Activated naive CD4-positive, alpha-beta T cell (primary cell): ENCODE results near the gene TTF2.
A peak's percentile ranks its signal among the peaks of the same experiment; 100 is the strongest.
"Not testable (repeated sequence)": the region's sequence is repeated elsewhere in the genome, so short reads cannot be mapped to it uniquely, and the experiment has no call there.

Experiments
- DNase-seq, 4 experiments: peaks; one replicate each; lab custom pipeline; 2025; lab: John Stamatoyannopoulos, UW

Gene TTF2

DNA sequence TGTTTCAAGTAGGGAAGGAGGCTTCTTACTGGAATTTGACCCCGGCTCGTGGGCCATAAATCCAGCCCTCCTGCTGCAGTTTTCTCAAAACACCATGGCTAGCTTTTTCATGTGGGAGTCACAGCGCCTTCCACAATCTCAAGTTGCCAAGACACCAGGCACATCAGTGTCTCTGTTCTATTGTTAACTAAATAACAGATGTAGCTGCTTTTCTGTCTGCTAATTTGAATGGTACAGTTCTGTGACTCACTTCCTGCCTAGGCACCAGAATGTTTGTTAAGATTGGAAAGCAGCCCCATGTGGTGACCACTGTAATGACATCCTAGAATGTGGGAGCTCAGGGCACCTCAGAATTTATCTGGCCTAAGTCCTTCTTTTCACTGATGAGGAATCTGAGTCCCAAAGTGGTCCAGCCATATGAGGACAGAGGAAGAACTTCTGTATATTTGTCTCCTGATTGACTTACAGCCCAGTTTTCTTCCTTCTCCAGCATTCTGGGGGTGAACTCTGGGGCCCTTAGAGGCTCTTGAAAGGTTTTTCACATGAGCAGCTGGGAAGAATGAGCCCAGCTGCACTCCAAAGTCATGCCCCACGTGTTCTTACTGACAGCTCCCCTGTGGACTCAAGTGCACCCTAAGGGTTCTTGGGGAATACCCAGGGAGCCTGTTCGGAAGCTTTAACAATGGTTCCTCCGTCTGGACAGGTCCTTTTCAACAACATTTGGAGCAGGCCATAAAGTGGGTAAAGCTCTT lies 33.9 kb downstream of the TTF2 start:
- DNase-seq = no peak

DNA sequence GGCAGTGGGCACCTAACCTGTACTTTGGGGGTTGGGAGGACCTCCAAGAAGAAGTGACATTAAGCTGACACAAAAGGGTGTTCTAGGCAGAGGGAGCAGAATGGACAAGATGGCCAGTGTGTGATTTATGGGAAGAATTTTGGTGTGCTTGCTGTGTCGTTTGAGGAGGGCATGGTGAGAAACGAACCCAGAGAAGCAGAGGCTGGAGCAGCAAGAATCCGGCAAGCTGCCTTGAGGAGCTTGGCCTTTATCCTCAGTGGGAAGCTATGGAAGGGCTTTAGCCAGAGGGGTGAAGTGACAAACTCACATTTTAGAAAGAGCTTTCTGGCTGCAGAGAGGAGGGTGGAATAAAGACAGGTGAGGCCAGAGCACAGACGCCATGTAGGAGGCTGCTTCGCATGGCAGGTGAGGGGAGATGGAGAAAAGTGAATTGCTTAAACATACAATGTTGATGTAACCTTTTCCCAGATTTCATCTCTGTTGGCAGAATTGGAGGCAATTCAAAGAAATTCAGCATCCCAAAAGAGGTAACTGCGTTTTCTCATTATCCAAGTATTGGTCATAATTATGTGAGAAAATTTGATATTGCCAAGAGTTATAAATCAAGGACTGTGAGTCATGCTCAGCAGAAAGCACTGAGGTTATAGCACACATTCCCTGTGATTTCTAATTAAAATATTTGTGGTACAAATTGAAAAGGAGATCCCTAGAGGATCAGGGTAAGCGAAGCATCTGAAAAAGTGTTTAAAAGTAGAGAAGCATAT lies 34.9 kb downstream of the TTF2 start:
- no peak for DNase-seq

DNA sequence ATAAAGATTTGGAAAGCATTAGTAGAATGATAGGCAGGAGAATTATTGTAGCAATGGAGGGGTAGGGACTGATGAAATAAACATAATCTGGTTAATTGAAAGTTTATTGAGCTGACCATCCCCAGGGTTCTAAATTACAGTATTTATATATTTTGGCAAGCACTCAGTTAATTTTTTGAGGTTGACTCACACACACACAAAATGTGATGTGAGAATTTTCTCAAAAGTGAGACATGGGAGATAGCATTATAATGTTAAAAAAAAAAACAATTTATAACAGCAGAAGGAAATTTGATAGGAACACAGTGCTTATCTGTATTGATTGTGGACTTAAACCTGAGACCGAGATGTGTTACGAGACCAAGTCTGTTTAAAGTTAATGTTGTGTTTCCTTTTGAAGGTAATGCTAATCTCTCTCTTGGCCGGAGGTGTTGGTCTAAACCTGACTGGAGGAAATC lies 36.9 kb downstream of the TTF2 start:
- DNase-seq = no peak

DNA sequence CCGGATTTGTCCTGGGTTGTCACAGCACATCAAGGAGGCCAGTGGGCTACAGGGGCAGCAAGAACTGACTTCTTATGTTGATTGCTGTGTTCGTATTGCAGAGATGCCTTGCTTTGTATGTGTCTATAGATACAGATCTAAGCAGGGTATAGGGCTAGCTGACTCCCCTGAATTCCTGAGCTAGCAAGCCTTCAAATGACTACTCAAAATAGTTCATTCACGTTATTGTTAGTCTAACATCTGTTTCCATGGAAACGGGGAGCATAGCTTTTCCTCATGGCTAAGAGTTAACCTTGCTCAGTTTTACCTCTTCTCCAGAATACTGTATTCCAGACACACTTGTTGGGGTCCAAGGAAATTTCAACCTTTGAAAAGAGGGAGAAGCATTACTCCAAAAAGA lies 37.3 kb downstream of the TTF2 start:
- no peak for DNase-seq

DNA sequence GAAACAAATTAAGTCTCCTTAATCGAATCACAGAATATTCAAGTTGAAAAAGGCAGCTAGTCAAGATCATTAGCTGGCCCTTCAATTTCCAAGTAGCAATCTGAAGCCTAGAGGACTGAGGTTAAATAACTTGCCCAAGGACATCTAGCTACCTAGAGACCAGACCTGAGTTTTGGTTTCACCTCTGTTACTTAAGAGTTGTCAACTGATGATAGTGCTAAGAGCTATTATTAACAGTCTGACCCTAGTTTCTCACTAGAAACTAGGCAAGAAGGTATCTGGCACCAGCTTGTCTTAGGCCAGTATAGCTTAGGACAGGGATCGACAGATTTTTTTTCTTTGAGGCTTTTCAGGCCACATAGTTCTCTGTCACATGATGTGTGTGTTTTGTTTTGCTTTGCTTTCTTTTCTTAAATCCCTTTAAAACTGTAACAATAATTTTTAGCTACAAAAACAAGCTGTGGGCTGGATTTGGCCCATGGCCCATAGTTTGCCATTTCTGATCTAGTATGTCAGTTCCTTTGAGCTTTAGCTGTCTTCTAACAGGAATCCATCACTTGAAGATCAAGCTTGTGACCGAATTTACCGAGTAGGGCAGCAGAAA lies 38.3 kb downstream of the TTF2 start:
- no peak for DNase-seq

DNA sequence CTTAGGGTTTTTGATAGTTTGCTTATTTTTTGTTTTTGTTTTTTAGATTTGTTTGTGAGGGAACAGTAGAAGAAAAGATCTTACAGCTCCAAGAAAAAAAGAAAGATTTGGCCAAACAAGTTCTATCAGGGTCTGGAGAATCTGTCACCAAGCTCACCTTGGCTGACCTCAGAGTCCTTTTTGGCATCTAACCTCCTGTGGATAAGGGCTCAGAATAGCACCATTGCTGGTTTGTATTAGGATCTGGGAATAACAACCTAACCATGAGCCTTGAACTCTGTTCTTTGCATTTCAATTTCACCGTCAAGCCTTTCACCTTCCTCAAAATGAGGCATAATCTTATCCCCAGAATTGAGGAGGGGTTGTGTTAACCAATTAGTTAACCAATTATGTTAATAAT lies 41.2 kb downstream of the TTF2 start:
- no peak for DNase-seq

DNA sequence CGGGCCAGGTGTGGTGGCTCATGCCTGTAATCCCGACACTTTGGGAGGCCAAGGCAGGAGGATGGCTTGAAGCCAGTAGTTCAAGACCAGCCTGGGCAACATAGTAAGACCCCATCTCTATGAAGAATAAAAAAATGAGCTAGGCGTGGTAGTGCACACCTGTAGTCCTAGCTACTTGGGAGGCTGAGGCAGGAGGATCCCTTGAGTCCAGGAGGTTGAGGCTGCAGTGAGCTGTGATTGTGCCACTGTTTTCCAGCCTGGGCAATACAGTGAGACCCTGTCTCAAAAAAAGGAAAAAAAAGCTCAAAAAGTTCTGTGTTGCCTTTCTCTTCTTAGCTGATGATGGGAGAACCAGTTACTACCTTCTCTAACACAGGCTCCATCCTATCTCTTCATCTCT lies 41.7 kb downstream of the TTF2 start:
- DNase-seq = not testable (repeated sequence)

DNA sequence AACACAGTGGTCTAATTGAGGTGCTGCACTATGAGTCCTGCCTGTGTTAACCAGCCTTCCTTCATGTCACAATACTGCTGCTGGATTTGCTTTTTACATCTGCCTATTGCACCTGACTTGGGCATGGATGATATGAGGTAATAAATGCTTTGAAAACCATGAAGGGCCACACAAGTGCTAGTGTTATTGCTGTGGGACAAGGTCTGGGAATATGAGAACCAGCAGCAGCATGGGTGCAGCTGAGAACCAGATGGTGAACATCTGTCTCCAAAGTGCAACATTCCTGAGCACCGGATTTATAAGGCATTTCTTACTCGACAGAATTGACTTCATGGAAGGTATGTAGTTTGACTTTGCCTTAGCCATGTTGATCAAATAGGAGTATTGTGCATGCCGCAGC lies 44.9 kb downstream of the TTF2 start:
- DNase-seq = no peak

DNA sequence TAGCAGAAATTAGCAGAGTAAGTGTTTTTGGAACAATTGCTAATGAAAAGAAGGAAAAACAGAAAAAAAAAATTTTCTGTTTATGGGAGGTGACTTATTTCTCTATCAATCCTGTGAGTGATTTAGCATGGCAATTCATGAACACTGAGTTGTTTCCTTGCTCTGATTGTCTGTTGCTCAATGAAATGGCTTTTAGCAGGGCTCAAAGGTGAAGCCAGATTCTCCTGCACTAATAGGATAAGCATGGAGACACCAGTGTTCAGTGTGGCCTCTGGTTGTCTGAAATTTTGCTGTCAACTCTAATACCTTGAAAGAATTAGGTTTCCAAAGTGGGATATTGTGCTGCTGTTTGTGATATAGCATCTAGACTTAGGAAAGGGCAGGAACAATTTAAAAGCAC lies 45.6 kb downstream of the TTF2 start:
- no peak for DNase-seq

DNA sequence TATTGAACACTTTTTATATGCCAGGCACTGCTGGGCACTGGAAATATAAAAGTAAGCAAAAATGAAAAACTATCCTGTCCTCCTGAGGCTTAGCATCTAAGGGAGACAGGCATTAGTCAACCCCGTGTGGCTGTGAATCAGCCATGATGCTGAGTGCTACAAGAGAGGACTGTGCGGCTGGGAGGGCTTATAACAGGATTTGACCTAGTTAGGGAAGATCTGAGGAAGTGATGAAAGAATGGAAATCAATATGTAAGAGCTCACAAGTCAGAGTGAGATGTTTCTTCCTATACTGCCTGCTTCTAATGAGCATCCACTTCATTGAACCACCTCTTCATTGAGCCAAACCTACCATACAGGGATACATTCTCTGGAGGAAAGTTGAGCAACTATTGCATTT lies 46.4 kb downstream of the TTF2 start:
- no peak for DNase-seq

DNA sequence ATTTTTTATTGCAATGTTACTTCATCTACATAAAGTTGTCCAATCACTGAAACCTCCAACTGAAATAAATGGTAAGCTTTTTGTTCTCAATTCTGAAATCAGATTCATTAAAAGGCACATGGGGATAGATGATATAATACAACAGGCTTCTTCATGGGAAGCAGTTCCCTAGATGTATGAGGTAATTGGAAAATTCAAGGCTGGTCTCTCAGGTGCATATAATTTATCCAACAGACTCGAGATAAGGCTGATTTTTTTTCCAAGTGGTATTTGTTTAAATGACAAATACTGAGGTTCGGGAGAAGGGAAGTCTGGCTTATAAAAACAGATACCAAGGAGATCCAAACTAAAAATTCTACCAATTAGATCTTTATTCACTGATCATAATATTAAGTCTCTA lies 47.2 kb downstream of the TTF2 start:
- no peak for DNase-seq

DNA sequence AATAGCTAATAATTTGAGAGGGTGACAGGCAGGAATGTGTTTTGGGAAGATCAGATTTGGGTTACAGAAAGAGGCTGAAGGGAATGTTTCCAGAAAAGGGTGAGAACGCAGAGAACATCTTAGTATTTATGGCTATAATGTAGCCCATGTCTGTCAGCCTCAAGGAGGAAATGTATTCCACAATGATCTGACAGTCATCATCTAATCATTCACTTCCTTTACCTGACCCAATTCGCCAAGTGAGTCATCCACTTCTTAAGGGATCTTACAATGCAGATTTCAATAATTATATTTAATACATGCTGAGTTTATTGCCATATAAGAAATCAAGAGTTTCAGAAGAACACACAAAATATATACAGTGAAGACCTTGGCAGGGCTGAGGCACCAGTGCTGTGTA lies 50.6 kb downstream of the TTF2 start:
- no peak for DNase-seq

DNA sequence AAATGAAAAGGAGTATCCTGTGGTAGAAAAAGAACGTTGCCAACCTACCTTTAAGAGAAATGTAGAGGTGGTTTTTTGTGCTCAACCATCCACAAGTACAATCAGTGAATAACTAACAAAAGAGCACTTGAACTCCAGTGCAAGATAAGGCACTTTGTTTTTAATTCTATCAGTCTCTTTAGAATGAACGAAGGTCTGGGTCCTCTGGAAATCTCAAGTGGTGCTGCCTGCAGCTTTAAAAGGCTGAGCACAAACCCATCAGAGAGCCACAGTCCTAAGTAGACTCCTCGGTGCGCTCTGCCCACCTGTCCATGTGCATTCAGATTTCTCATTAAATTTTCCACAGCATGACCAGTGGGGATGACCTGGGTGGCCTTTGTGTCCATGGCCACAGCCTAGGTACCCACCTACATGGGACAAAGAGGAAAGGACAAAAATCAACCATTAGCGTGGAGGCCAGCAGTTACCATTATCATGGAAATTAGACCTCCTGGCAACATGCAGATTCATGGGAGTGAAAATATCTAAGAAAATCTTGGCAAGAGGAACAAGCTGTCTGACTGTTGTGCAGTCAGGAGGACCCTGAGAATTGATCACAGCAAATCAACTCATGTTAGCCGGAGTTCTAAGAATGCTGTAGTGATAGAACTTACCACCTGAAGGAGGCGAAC lies 52.1 kb downstream of the TTF2 start:
- no peak for DNase-seq

DNA sequence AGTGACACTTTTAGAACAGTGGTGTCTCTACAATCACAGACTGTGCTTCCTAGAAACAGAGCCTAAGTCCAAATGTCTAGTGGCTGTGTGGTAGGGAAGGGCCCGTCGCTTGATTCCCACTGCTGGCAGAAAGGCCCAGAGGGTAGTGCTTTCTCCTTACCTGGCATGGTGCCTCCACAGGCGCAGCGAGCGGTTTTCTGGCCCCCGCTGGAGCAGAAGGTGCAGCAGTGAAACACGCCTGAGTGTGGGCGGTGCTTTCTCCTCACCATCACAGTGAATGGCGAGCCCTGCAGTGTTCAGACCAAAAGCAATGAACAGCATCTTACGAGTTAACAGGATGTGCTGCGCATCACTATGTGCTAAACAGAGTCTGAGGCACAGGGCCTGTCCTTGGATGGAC lies 53.1 kb downstream of the TTF2 start:
- no peak for DNase-seq

DNA sequence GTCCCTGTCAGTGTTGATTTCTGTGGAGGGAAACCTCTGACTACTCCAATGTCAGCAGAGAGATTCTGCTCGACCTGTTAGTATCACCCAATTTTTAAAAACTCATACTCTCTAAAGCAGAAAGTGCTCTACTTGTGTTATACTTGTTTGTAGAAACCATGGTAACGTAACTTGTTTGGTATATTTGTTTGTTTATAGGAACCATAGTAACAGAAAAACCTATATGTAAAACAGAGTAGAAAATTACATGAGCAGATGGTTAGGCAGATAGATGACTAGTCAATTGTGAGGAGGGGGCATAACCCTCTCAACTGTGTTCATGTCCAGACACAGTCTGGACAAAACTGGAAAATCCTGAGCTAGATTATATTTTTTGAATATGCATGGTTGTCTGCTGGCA lies 54.8 kb downstream of the TTF2 start:
- no peak for DNase-seq

DNA sequence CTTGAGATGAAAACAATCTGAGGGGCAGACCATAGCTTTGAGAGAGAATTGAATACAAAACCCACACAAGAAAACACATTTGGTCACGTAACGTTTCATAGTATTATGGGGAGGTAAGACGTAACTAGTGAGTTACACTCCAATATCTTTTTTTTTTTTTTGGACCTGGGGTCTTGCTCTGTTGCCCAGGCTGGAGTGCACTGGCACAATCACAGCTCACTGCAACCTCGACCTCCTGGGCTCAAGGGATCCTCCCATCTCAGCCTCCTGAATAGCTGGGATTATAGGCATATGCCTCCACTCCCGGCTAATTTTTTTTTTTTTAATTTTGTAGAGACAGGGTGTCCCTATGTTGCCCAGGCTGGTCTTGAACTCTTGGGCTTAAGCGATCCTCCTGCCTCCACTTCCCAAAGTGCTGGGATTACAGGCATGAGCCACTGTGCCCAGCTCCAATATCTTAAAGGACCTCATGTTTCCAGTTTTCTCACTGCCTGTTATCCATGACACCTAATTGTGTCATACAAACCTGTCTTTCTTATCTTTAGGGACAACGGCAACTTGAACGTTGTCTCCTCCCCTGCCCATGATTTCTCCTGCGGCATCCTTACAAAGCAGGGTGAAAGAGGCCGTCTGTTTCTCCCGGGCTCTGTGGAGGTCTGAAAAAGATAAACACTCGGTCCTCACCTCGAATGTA lies 56.1 kb downstream of the TTF2 start:
- DNase-seq = no peak

DNA sequence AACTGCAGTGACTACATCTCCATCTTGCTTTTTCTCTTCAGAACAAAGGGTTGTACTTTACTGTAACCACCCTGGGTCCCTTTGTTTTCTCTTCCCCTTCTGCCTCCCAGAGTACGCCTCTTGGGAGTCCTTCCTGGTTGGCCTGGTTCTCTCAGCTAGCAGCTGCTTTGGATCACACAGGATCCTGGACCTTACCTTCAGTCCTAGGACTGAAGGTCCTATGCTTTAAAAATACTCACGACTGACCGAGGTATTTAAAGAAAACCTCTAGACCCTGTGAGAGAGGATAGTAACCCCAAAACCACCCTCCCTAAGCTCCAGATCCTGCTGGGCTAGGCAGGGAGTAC lies 56.6 kb downstream of the TTF2 start:
- no peak for DNase-seq

DNA sequence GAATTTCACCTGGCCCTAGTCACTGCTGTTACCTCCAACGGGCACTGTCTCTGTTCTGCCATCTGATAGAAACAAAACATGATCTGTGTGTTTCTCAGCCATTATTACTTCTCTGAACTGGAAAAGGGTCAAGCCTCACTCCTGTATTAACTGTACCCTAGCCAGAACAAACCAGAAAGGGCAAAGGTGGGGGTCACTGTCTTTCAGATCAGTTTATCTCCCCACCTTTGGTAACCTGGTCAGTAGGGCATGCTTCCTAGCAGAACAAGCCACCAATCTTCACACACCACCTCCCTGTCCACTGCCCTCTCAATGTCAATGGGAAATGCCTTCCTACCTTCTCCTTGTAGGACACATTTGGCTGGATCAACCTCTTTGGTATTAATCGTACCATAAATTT lies 57.6 kb downstream of the TTF2 start:
- DNase-seq = no peak

DNA sequence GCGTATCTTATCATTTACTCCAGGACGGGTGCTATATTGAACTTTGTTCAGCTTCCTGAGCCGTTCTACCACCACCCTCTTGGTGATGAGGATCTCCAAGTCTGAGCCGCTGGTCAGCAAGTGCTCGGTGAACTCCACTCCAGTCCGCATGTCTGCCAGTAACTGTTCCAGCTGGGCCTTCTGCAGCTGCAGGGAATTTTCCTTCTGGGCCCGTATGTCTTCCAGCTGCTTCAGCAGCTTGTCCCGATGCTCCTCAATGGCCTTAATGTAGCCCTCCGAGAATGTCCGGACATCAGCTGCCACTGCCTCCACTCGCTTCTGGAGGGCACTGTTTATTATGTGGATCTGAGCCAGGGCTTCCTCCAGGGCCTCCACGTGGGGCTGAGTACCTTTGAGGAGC lies 58.0 kb downstream of the TTF2 start:
- no peak for DNase-seq

DNA sequence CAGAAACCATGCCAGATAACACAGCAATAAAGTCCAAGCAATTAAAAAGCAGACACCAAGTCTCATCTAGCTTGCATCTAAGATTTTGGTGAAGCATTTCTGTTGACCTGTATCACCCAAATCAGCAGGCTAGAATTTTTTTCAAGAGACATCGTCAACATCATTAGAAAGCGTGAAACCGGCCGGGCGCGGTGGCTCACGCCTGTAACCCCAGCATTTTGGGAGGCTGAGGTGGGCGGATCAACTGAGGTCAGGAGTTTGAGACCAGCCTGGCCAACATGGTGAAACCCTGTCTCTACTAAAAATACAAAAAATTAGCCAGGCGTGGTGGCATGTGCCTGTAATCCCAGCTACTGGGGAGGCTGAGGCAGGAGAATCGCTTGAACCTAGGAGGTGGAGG lies 59.0 kb downstream of the TTF2 start:
- DNase-seq = not testable (repeated sequence)

DNA sequence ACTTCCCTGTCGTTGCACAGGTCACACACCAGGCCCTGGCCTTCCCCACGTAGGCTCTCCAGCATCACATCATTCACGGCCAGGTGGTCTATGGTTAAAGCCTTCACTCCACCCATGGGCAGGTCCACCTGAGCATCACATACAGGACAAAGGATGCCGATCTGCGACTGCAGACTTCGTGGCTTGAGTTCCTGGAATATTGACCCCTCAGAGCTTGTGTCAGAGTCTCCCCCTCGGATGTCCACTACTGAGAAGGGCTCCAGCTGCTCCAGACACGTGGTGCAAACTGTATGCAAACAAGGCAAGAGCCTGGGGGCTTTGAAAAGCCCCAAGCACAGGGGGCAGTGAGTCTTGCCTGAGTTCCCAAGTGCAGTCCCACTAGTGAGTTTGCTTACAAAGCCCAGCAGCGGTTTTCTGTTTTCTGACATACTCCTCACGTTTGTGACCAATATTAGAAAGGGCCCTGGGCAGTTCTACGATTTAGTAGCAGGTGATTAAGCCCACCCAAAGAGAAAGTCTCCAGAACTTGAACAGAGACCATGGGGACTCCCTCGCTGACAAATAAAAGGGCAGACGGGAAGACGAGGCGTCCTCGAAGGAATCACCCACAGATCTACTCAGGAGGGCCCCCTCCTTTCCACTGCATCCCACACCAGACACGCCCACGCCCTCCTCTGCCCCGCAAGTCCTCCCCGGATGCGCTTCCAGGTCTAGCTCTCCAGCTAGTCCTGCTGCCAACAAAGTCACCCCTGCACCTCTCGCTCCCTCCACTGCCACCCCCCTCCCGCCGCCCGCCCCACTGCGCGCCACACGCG lies 60.9 kb downstream of the TTF2 start:
- peak in 2 of 4 experiments; percentile 19 to 20 for DNase-seq
